H1 (cell line): ENCODE measurements around the gene HK2. TPM values are rescaled to one million over a fixed set of nuclear protein-coding genes. Genes with fewer than 3 reads are reported as not detected.

Experiments used
- CTCF ChIA-PET: fragments of 300-600 bp; sonication (Branson Sonifier 250); formaldehyde crosslinking; loops from one replicate; lab custom pipeline; 2021; ENCODE audit not compliant: partially characterized antibody; lab: Charles Lee
- POLR2A ChIA-PET: fragments of 300-600 bp; sonication (Branson Sonifier 250); formaldehyde crosslinking; loops from one replicate; lab custom pipeline; 2021; ENCODE audit warnings: inconsistent platforms; ENCODE audit not compliant: partially characterized antibody; lab: Charles Lee
- DNase-seq, 2 experiments: peaks; one replicate each; pipeline versions ENCODE4 v3.0.0 to v3.0.0-alpha.2; 2010 to 2022; ENCODE audit warnings: low spot score in 2 of 2, low read depth in 1 of 2, mixed read lengths in 1 of 2
- FAIRE-seq: peaks from 2 replicates; lab custom pipeline; 2011; peaks lifted over from hg19 to GRCh38; lab: Jason Lieb, UNC
- H2AFZ ChIP-seq: 2 replicates; pipeline ENCODE4 v1.8.1; 2012; ENCODE audit warnings: low read length, inconsistent platforms
- H2AK5ac ChIP-seq: 2 replicates; pipeline ENCODE4 v1.6.1; 2013; ENCODE audit warnings: low read depth, low read length
- H2BK120ac ChIP-seq: replicated peaks from 2 replicates; pipeline ENCODE3; 2013; ENCODE audit warnings: low read depth, low read length, inconsistent platforms
- H2BK12ac ChIP-seq: 2 replicates; pipeline ENCODE4 v1.6.1; 2013; ENCODE audit warnings: low read depth, low read length
- H2BK15ac ChIP-seq: 2 replicates; pipeline ENCODE4 v1.6.1; 2013; ENCODE audit warnings: low read length
- H2BK20ac ChIP-seq: 2 replicates; pipeline ENCODE4 v1.6.1; 2013; ENCODE audit warnings: low read length
- H2BK5ac ChIP-seq: 2 replicates; pipeline ENCODE4 v1.6.1; 2013; ENCODE audit warnings: low read depth, low read length
- H3K14ac ChIP-seq: 2 replicates; pipeline ENCODE4 v1.6.1; 2013; ENCODE audit warnings: inconsistent platforms; ENCODE audit not compliant: insufficient read length
- H3K18ac ChIP-seq: 2 replicates; pipeline ENCODE4 v1.6.1; 2013; ENCODE audit warnings: low read length; ENCODE audit errors: extremely low read depth
- H3K23ac ChIP-seq: 2 replicates; pipeline ENCODE4 v1.6.1; 2013; ENCODE audit warnings: inconsistent platforms; ENCODE audit not compliant: insufficient read length
- H3K23me2 ChIP-seq: 2 replicates; pipeline ENCODE4 v1.6.1; 2013; ENCODE audit warnings: low read depth, low read length
- H3K27ac ChIP-seq: 2 replicates; pipeline ENCODE4 v1.6.1; 2011; ENCODE audit warnings: low read depth, low read length, inconsistent platforms
- H3K27me3 ChIP-seq, 4 experiments: replicated peaks in 1 of 4; 1 replicate in 1 of 4; 2 replicates in 3 of 4; pipeline versions ENCODE4 v1.6.1 to v1.8.1; 2011 to 2013; ENCODE audit warnings: low read length in 3 of 4, mild to moderate bottlenecking in 3 of 4, inconsistent platforms in 2 of 4, mixed read lengths in 2 of 4, moderate library complexity in 1 of 4; ENCODE audit not compliant: control insufficient read depth in 3 of 4, insufficient read depth in 3 of 4; ENCODE audit errors: extremely low read depth in 1 of 4
- H3K36me3 ChIP-seq, 4 experiments: 2 replicates each; pipeline versions ENCODE4 v1.6.1 to v1.8.1; 2011 to 2013; ENCODE audit warnings: mild to moderate bottlenecking in 4 of 4, low read length in 3 of 4, moderate library complexity in 2 of 4, control low read depth in 1 of 4, inconsistent platforms in 1 of 4; ENCODE audit not compliant: insufficient read depth in 4 of 4, control insufficient read depth in 2 of 4
- H3K4ac ChIP-seq: replicated peaks from 2 replicates; pipeline ENCODE3; 2013; ENCODE audit warnings: low read length, low read depth, mixed read lengths, inconsistent platforms; ENCODE audit not compliant: insufficient read length
- H3K4me1 ChIP-seq, 4 experiments: replicated peaks in 1 of 4; 1 replicate in 1 of 4; 2 replicates in 3 of 4; pipeline versions ENCODE4 v1.6.1 to v1.8.1; 2011 to 2013; ENCODE audit warnings: low read length in 3 of 4, inconsistent platforms in 2 of 4, mixed read lengths in 1 of 4; ENCODE audit not compliant: insufficient read depth in 4 of 4, control insufficient read depth in 3 of 4
- H3K4me2 ChIP-seq, 2 experiments: 2 replicates each; pipeline versions ENCODE4 v1.6.1 to v1.8.1; 2011 to 2013; ENCODE audit warnings: low read depth in 2 of 2, low read length in 2 of 2, control low read depth in 1 of 2, inconsistent platforms in 1 of 2, mild to moderate bottlenecking in 1 of 2; ENCODE audit not compliant: insufficient read depth in 1 of 2
- H3K4me3 ChIP-seq, 4 experiments: fragments of 200-600, 300-600 bp in 1 of 4; sonication (generic), shearing (Covaris generic), sonication (Bioruptor Twin) in 1 of 4; 2 replicates each; pipeline versions ENCODE4 v1.5.1 to v1.8.1; 2011 to 2016; ENCODE audit warnings: low read length in 4 of 4, low read depth in 3 of 4, control low read depth in 2 of 4, inconsistent platforms in 2 of 4, mild to moderate bottlenecking in 2 of 4, mixed read lengths in 1 of 4, moderate library complexity in 1 of 4; ENCODE audit not compliant: insufficient read depth in 2 of 4; ENCODE audit errors: extremely low read depth in 1 of 4
- H3K56ac ChIP-seq: replicated peaks from 2 replicates; pipeline ENCODE3; 2013; ENCODE audit warnings: low read depth, mild to moderate bottlenecking, mixed read lengths, low read length, inconsistent platforms; ENCODE audit not compliant: insufficient read length
- H3K79me1 ChIP-seq: 2 replicates; pipeline ENCODE4 v1.6.1; 2013; ENCODE audit warnings: low read depth, low read length, control low read depth
- H3K79me2 ChIP-seq, 2 experiments: 2 replicates each; pipeline versions ENCODE4 v1.6.1 to v1.8.1; 2012 to 2013; ENCODE audit warnings: low read length in 2 of 2, mild to moderate bottlenecking in 2 of 2, inconsistent platforms in 1 of 2; ENCODE audit not compliant: insufficient read depth in 2 of 2, control insufficient read depth in 1 of 2
- H3K9ac ChIP-seq, 4 experiments: replicated peaks in 1 of 4; 1 replicate in 1 of 4; 2 replicates in 3 of 4; pipeline versions ENCODE4 v1.6.1 to v1.8.1; 2011 to 2013; ENCODE audit warnings: low read depth in 3 of 4, low read length in 3 of 4, control low read depth in 2 of 4, mild to moderate bottlenecking in 2 of 4, moderate library complexity in 2 of 4, inconsistent platforms in 1 of 4; ENCODE audit errors: extremely low read depth in 1 of 4
- H3K9me3 ChIP-seq, 2 experiments: 2 replicates each; pipeline versions ENCODE4 v1.6.1 to v1.8.1; 2012 to 2013; ENCODE audit warnings: mild to moderate bottlenecking in 2 of 2, moderate library complexity in 2 of 2, control low read depth in 1 of 2, inconsistent platforms in 1 of 2, low read depth in 1 of 2, low read length in 1 of 2, mixed read lengths in 1 of 2; ENCODE audit not compliant: insufficient read depth in 2 of 2
- H4K20me1 ChIP-seq, 2 experiments: replicated peaks in 1 of 2; 2 replicates each; pipeline versions ENCODE3 to v1.8.1; 2011 to 2013; ENCODE audit warnings: inconsistent platforms in 2 of 2, low read length in 2 of 2, mild to moderate bottlenecking in 1 of 2; ENCODE audit not compliant: insufficient read depth in 2 of 2, control insufficient read depth in 1 of 2
- H4K5ac ChIP-seq: 2 replicates; pipeline ENCODE4 v1.6.1; 2013; ENCODE audit warnings: low read length, low read depth, mixed read lengths, inconsistent platforms; ENCODE audit not compliant: insufficient read length
- H4K8ac ChIP-seq: 2 replicates; pipeline ENCODE4 v1.8.0; 2013; ENCODE audit warnings: mild to moderate bottlenecking, moderate library complexity, low read length, inconsistent platforms; ENCODE audit not compliant: insufficient read depth; ENCODE audit errors: extremely low read depth
- H4K91ac ChIP-seq: replicated peaks from 2 replicates; pipeline ENCODE3; 2013; ENCODE audit warnings: low read length, mixed read lengths, inconsistent platforms; ENCODE audit not compliant: insufficient read length
- ASH2L ChIP-seq: fragments of 200-600, 300-600 bp; sonication (generic); IDR thresholded peaks from one replicate; pipeline ENCODE4 v1.7.1; 2017; ENCODE audit warnings: low read length
- CHD2 ChIP-seq: IDR thresholded peaks from 2 replicates; pipeline ENCODE4 v1.6.1; 2012; ENCODE audit warnings: low read length, improper control_type of control experiment
- E2F6 ChIP-seq: IDR thresholded peaks from 2 replicates; pipeline ENCODE4 v1.6.1; 2012; ENCODE audit warnings: inconsistent platforms
- GTF2F1 ChIP-seq: IDR thresholded peaks from 2 replicates; pipeline ENCODE4 v1.6.1; 2012; ENCODE audit warnings: low read depth, low read length, improper control_type of control experiment, borderline replicate concordance
- HDAC2 ChIP-seq, 2 experiments: fragments of 300-600 bp in 1 of 2; sonication (generic) in 1 of 2; IDR thresholded peaks; 2 replicates each; pipeline ENCODE4 v1.6.1; 2011 to 2012; ENCODE audit warnings: low read depth in 2 of 2, low read length in 2 of 2, mild to moderate bottlenecking in 2 of 2, moderate library complexity in 2 of 2, borderline replicate concordance in 1 of 2, inconsistent platforms in 1 of 2
- JUND ChIP-seq: IDR thresholded peaks from 2 replicates; pipeline ENCODE4 v1.6.1; 2011; ENCODE audit warnings: mild to moderate bottlenecking, improper control_type of control experiment, low read length
- MAX ChIP-seq: IDR thresholded peaks from 2 replicates; pipeline ENCODE4 v1.6.1; 2012; ENCODE audit warnings: inconsistent platforms
- SIN3A ChIP-seq, 2 experiments: IDR thresholded peaks in 1 of 2; conservative IDR thresholded peaks in 1 of 2; 2 replicates each; pipeline ENCODE4 v1.6.1; 2011 to 2012; ENCODE audit warnings: low read length in 2 of 2, improper control_type of control experiment in 1 of 2, low read depth in 1 of 2, mild to moderate bottlenecking in 1 of 2
- TCF12 ChIP-seq: IDR thresholded peaks from 2 replicates; pipeline ENCODE4 v1.6.1; 2011; ENCODE audit warnings: low read depth, mild to moderate bottlenecking, low read length
- USF2 ChIP-seq: IDR thresholded peaks from 2 replicates; pipeline ENCODE4 v1.6.1; 2011; ENCODE audit warnings: low read length, improper control_type of control experiment
- WGBS, 2 experiments: shearing (Covaris generic) in 1 of 2; methylation state at CpG; one replicate each; pipeline versions ENCODE4 v1.1.6 to v1.1.7; 2013 to 2015; ENCODE audit warnings: low lambda C conversion rate in 2 of 2, mixed read lengths in 2 of 2, inconsistent platforms in 1 of 2, low coverage in 1 of 2, missing lambda C conversion rate in 1 of 2; ENCODE audit not compliant: insufficient replicate concordance in 2 of 2, insufficient coverage in 1 of 2, insufficient read length in 1 of 2; ENCODE audit errors: extremely low coverage in 1 of 2, missing lambda C conversion rate in 1 of 2; 5-methylcytosine and 5-hydroxymethylcytosine counted together
- polyA plus RNA-seq, 7 experiments: library from polyadenylated mRNA; depleted of rRNA in 3 of 7; stranded (reverse) in 5 of 7; unstranded in 2 of 7; fragments of >200 nt in 5 of 7; fragments of 200-250 nt in 2 of 7; gene quantifications; 1 replicate in 5 of 7; 2 replicates in 1 of 7; 4 replicates in 1 of 7; pipeline versions ENCODE4 v1.2.1 to v1.2.3, GENCODE V29; 2011 to 2013; ENCODE audit warnings: missing spikeins in 2 of 7, mixed read lengths in 2 of 7
- total RNA-seq: library from RNA; stranded (reverse); fragmentation: NEBNext Ultra II Directional; extraction: Animal tissue kit (Norgen Biotek cat#: 25700); gene quantifications from 2 replicates; pipeline ENCODE4 v1.2.1, GENCODE V29; 2021

Gene HK2
- total and polyA plus RNA-seq, 2 of the 8 experiments (the other 6 are each of a cell fraction or from before 2014, with no cell fraction given) = 22.1 to 61.9 TPM

- Histone ChIP-seq H3K9me3 (no peaks in the 10 kb centered on the region), H2BK20ac (no peak overlapping the region), H3K79me1 (no peaks in the 10 kb centered on the region), H3K23ac (no peak overlapping the region), H4K20me1 (peaks cover 5% of the 10 kb centered on the region in 2 experiments), H3K36me3 (peaks cover 42 to 77% (median 70%) of the 10 kb centered on the region in 4 experiments), H3K4ac (no peak overlapping the region), H2BK120ac (no peak overlapping the region), H3K56ac (no peak overlapping the region), H2BK5ac (no peak overlapping the region), H2BK12ac (no peak overlapping the region), H4K91ac (no peak overlapping the region), H2AFZ (no peak overlapping the region), H3K14ac (no peak overlapping the region), H3K9ac (no peak overlapping the region), H3K27me3 (no peaks in the 10 kb centered on the region), H3K18ac (no peak overlapping the region), H3K79me2 (no peaks in the 10 kb centered on the region), H3K4me2 (no peak overlapping the region), H4K5ac (no peak overlapping the region), H2AK5ac (no peak overlapping the region), H3K4me1 (no peaks in the 10 kb centered on the region), H2BK15ac (no peak overlapping the region), H3K23me2 (no peaks in the 10 kb centered on the region), H4K8ac (no peak overlapping the region), H3K4me3 (no peak overlapping the region), H3K27ac (no peak overlapping the region)
- TF ChIP-seq MAX = no peak
- no peak for TF ChIP-seq JUND
- no peak for TF ChIP-seq USF2
- TF ChIP-seq CHD2 = no peak
- no peak for TF ChIP-seq ASH2L
- no peak for TF ChIP-seq E2F6
- no peak for TF ChIP-seq HDAC2 (IDR thresholded peaks at IDR 0.05; ENCODE audit: borderline replicate concordance in 1 of 2, low read depth in 2 of 2, low read length in 2 of 2)
- no peak for TF ChIP-seq GTF2F1
- TF ChIP-seq TCF12 = no peak
- TF ChIP-seq SIN3A (conservative IDR thresholded peaks at IDR 0.05 in 1 of 2, IDR thresholded peaks at IDR 0.05 in 1 of 2; ENCODE audit: low read depth in 1 of 2, low read length in 2 of 2) = no peak
- ChIA-PET POLR2A (interaction anchor here (0.5 to 1.3 kb wide), 2 partner anchors 10 to 184 kb away, joined by 3 to 4 read pairs; no protein-coding TSS in a partner anchor), CTCF (interaction anchor here (0.8 to 2.4 kb wide), 2 partner anchors 10 to 12 kb away, joined by 3 to 10 read pairs; no protein-coding TSS in a partner anchor)
- WGBS, 2 experiments = 97% methylated on average over 9 of the region's 9 CpGs; no CpG with 5 or more reads in 1 of the 2 experiments
- no peak for DNase-seq
- FAIRE-seq = no peak
These were observed 55.2 kb downstream of the HK2 start for GRCh38 chr2:74889159-74889558.
